ENCODE measurements around the gene NFIC.

The NFIC gene

GRCh38 chr19:3401004-3401768 lies 34.8 kb downstream of the NFIC start:
- H3K4me1 ChIP-seq (ENCODE audit: control insufficient read depth, low read length), result no peaks in the 10 kb centered on the region
- H3F3A ChIP-seq (ENCODE audit: control insufficient read depth, insufficient read depth), result no peaks in the 10 kb centered on the region
- no peaks in the 10 kb centered on the region for H3K9me2 ChIP-seq (replicated peaks; ENCODE audit: control insufficient read depth, low read length)
- H4K20me1 ChIP-seq (ENCODE audit: control insufficient read depth, insufficient read depth, low read depth, low read length), result no peaks in the 10 kb centered on the region
- no peak overlapping the region for H3K4me3 ChIP-seq (ENCODE audit: low read length)
- H3K9me3 ChIP-seq (ENCODE audit: control insufficient read depth, insufficient read depth, low read length), result no peaks in the 10 kb centered on the region
- no peak overlapping the region for H3K4me2 ChIP-seq (ENCODE audit: low read length)
- TF ChIP-seq CTCF (IDR thresholded peaks at IDR 0.05; ENCODE audit: low read depth, low read length, poor library complexity, severe bottlenecking) (no peak), EZH2phosphoT487 (IDR thresholded peaks at IDR 0.05; ENCODE audit: borderline replicate concordance, low read length) (no peak)
- H3K79me2 ChIP-seq (ENCODE audit: control insufficient read depth, low read length), result no peaks in the 10 kb centered on the region
- no peaks in the 10 kb centered on the region for H3K27me3 ChIP-seq (ENCODE audit: control insufficient read depth, low read length)
- H3K36me3 ChIP-seq (ENCODE audit: control insufficient read depth, low read length), result no peaks in the 10 kb centered on the region
- H3K27ac ChIP-seq (ENCODE audit: low read depth, low read length), result no peak overlapping the region

- no peaks in the 10 kb centered on the region for H3K9me2 ChIP-seq (replicated peaks; ENCODE audit: control insufficient read depth, low read length)
- no peaks in the 10 kb centered on the region for H3K9me3 ChIP-seq (ENCODE audit: control insufficient read depth, insufficient read depth, low read length)
- no peaks in the 10 kb centered on the region for H3K4me1 ChIP-seq (ENCODE audit: control insufficient read depth, low read length)
- H3K79me2 ChIP-seq (ENCODE audit: control insufficient read depth, low read length), result no peaks in the 10 kb centered on the region
- TF ChIP-seq CTCF (IDR thresholded peaks at IDR 0.05; ENCODE audit: low read depth, low read length, poor library complexity, severe bottlenecking) (no peak), EZH2phosphoT487 (IDR thresholded peaks at IDR 0.05; ENCODE audit: borderline replicate concordance, low read length) (no peak)
- H3K27me3 ChIP-seq (ENCODE audit: control insufficient read depth, low read length), result no peaks in the 10 kb centered on the region
- no peak overlapping the region for H3K4me2 ChIP-seq (ENCODE audit: low read length)
- H3K36me3 ChIP-seq (ENCODE audit: control insufficient read depth, low read length), result no peaks in the 10 kb centered on the region
- H3K27ac ChIP-seq (ENCODE audit: low read depth, low read length), result no peak overlapping the region
- no peak overlapping the region for H3K4me3 ChIP-seq (ENCODE audit: low read length)
- no peaks in the 10 kb centered on the region for H4K20me1 ChIP-seq (ENCODE audit: control insufficient read depth, insufficient read depth, low read depth, low read length)
- H3F3A ChIP-seq (ENCODE audit: control insufficient read depth, insufficient read depth), result no peaks in the 10 kb centered on the region
These were observed 36.5 kb downstream of the NFIC start for GRCh38 chr19:3402631-3403443.

- TF ChIP-seq EZH2phosphoT487 (IDR thresholded peaks at IDR 0.05; ENCODE audit: borderline replicate concordance, low read length) (no peak), CTCF (IDR thresholded peaks at IDR 0.05; ENCODE audit: low read depth, low read length, poor library complexity, severe bottlenecking) (no peak)
- no peak overlapping the region for H3K4me3 ChIP-seq (ENCODE audit: low read length)
- H3K4me2 ChIP-seq (ENCODE audit: low read length), result no peak overlapping the region
- no peak overlapping the region for H3K27ac ChIP-seq (ENCODE audit: low read depth, low read length)
- H3K9me3 ChIP-seq (ENCODE audit: control insufficient read depth, insufficient read depth, low read length), result no peaks in the 10 kb centered on the region
- no peaks in the 10 kb centered on the region for H3K79me2 ChIP-seq (ENCODE audit: control insufficient read depth, low read length)
- no peaks in the 10 kb centered on the region for H3F3A ChIP-seq (ENCODE audit: control insufficient read depth, insufficient read depth)
- no peaks in the 10 kb centered on the region for H3K27me3 ChIP-seq (ENCODE audit: control insufficient read depth, low read length)
- no peaks in the 10 kb centered on the region for H3K4me1 ChIP-seq (ENCODE audit: control insufficient read depth, low read length)
- no peaks in the 10 kb centered on the region for H3K36me3 ChIP-seq (ENCODE audit: control insufficient read depth, low read length)
- H3K9me2 ChIP-seq (replicated peaks; ENCODE audit: control insufficient read depth, low read length), result no peaks in the 10 kb centered on the region
- H4K20me1 ChIP-seq (ENCODE audit: control insufficient read depth, insufficient read depth, low read depth, low read length), result no peaks in the 10 kb centered on the region
These were observed 37.3 kb downstream of the NFIC start for GRCh38 chr19:3403489-3404323.

All from DOHH2 (cell line).